ENCODE measurements around the gene CCHCR1. TPM values are rescaled to one million over a fixed set of nuclear protein-coding genes. Genes with fewer than 3 reads are reported as not detected.
"Not testable (repeated sequence)": the region's sequence is repeated elsewhere in the genome, so short reads cannot be mapped to it uniquely, and the experiment has no call there.

Gene CCHCR1
- total and polyA plus RNA-seq, 2 of the 13 experiments (the other 11 are each of a cell fraction or from before 2014, with no cell fraction given), result 14.6 to 28.2 TPM

DNA sequence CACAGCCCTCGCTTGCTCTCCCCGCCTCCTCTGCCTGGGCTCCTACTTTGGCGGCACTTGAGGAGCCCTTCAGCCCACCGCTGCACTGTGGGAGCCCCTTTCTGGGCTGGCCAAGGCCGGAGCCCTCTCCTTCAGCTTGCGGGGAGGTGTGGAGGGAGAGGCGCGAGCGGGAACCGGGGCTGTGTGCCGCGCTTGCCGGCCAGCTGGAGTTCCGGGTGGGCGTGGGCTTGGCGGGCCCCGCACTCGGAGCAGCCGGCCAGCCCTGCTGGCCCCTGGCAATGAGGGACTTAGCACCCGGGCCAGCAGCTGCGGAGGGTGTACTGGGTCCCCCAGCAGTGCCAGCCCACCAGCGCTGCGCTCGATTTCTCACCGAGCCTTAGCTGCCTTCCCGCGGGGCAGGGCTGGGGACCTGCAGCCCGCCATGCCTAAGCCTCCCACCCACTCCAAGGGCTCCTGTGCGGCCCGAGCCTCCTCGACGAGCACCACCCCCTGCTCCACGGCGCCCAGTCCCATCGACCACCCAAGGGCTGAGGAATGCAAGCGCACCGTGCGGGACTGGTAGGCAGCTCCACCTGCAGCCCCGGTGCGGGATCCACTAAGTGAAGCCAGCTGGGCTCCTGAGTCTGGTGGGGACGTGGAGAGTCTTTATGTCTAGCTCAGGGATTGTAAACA, 37.8 kb upstream of the CCHCR1 start:
- in situ Hi-C loops (cut with HindIII; ENCODE audit: extremely low pct_ligation_motif_present, low pct_unique_long_range_greater_than_20kb); H3K36me3 ChIP-seq (replicated peaks in 1 of 2; ENCODE audit: control insufficient read depth in 1 of 2, insufficient read depth in 2 of 2, low read length in 2 of 2); H3K4me2 ChIP-seq (ENCODE audit: low read depth, low read length); DNase-seq (ENCODE audit: low spot score); H4K20me1 ChIP-seq (ENCODE audit: insufficient read depth, low read length); FAIRE-seq; H2AFZ ChIP-seq (ENCODE audit: low read length); H3K9ac ChIP-seq (ENCODE audit: insufficient read depth, low read depth, low read length); ATAC-seq; H3K27me3 ChIP-seq (ENCODE audit: control insufficient read depth in 1 of 2, insufficient read depth in 2 of 2, low read length in 2 of 2); H3K4me3 ChIP-seq (replicated peaks in 1 of 3; ENCODE audit: insufficient read depth in 1 of 3, low read depth in 2 of 3, low read length in 3 of 3); H3K9me3 ChIP-seq (ENCODE audit: low read length); BruUV-seq (replicated peaks); intact Hi-C loops (cut with micrococcal nuclease; ENCODE audit: unreplicated experiment); H3K27ac ChIP-seq (ENCODE audit: extremely low read length, insufficient read depth, low read length): not testable (repeated sequence)
- Histone ChIP-seq H3K4me1 (ENCODE audit: insufficient read depth, low read length) (peaks cover 39% of the 10 kb centered on the region), H3K79me2 (ENCODE audit: insufficient read depth, low read length) (peaks cover 13% of the 10 kb centered on the region)
- TF ChIP-seq ZBTB38 (CRISPR knock-in tag; IDR thresholded peaks at IDR 0.05), result peak; percentile 52; the same call in 1 of the 2 replicates
- TF ChIP-seq, protein P1, sequence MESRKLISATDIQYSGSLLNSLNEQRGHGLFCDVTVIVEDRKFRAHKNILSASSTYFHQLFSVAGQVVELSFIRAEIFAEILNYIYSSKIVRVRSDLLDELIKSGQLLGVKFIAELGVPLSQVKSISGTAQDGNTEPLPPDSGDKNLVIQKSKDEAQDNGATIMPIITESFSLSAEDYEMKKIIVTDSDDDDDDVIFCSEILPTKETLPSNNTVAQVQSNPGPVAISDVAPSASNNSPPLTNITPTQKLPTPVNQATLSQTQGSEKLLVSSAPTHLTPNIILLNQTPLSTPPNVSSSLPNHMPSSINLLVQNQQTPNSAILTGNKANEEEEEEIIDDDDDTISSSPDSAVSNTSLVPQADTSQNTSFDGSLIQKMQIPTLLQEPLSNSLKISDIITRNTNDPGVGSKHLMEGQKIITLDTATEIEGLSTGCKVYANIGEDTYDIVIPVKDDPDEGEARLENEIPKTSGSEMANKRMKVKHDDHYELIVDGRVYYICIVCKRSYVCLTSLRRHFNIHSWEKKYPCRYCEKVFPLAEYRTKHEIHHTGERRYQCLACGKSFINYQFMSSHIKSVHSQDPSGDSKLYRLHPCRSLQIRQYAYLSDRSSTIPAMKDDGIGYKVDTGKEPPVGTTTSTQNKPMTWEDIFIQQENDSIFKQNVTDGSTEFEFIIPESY (CRISPR knock-in tag; IDR thresholded peaks at IDR 0.05), result peak; percentile 10; the same call in 1 of the 2 replicates
- 95% methylated on average over 27 of the region's 41 CpGs for WGBS (ENCODE audit: low lambda C conversion rate)
- ChIA-PET CTCF (ENCODE audit: low intra/inter-chr PET ratio, low total read pairs) (interaction anchor here (3.2 kb wide), 2 partner anchors 172 kb away, joined by 14 to 67 read pairs; no protein-coding TSS in a partner anchor), POLR2A (interaction anchor here (2.7 kb wide), 1 partner anchor 171 kb away, joined by 20 read pairs; no protein-coding TSS in a partner anchor)

DNA sequence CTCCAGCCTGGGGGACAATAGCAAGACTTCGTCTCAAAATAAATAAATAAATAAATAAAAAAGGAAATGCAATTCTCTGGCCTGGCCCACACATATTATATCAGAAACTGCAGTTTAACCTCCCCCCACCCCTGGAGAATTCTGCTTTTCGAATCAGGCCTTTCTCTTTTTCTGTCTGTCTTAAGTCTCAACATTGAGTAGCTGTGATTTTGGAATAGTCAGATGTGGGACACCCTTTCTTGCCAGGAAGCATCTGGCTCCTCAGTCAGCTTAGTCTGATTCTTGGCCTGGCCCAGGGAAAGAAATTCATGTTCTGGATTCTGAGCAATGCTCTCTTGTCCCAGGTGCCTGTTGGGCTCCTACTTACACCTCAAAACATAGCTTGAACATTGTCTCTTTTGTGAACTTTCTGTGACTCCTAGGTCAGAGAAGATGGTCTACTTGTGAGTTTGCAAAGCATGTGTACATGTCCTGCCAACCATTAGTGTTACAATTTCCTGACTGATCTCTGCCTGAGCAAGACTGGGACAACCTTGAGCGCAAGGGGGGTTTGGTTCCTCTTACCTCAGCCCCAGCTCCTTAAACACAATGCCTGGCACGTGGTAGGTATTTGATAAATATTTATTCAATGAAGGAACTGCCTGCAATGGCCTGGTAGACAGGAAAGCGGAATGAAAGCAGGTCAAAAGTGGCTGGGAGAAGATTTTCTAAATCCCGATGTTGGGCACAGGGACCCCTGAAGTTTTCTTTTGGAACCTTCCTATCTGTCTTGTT, 36.6 kb upstream of the CCHCR1 start:
- Histone ChIP-seq H3K9me3 (ENCODE audit: low read length) (no peaks in the 10 kb centered on the region), H3K79me2 (ENCODE audit: insufficient read depth, low read length) (peaks cover 7% of the 10 kb centered on the region), H3K4me1 (ENCODE audit: insufficient read depth, low read length) (peaks cover 29% of the 10 kb centered on the region), H2AFZ (ENCODE audit: low read length) (no peak overlapping the region), H3K27me3 (ENCODE audit: control insufficient read depth in 1 of 2, insufficient read depth in 2 of 2, low read length in 2 of 2) (no peaks in the 10 kb centered on the region; a peak in 1 of 5 replicates), H3K27ac (ENCODE audit: extremely low read length, insufficient read depth, low read length) (peak overlapping the region; percentile 1), H3K4me3 (replicated peaks in 1 of 3; ENCODE audit: insufficient read depth in 1 of 3, low read depth in 2 of 3, low read length in 3 of 3) (no peak overlapping the region), H4K20me1 (ENCODE audit: insufficient read depth, low read length) (no peaks in the 10 kb centered on the region), H3K9ac (ENCODE audit: insufficient read depth, low read depth, low read length) (no peak overlapping the region), H3K36me3 (replicated peaks in 1 of 2; ENCODE audit: control insufficient read depth in 1 of 2, insufficient read depth in 2 of 2, low read length in 2 of 2) (no peaks in the 10 kb centered on the region), H3K4me2 (ENCODE audit: low read depth, low read length) (peak overlapping the region; percentile 4; the same call in 1 of the 2 replicates)
- BruUV-seq (replicated peaks), result no TSS peak
- ChIA-PET POLR2A (interaction anchor here (0.8 kb wide), 1 partner anchor 173 kb away, joined by 3 read pairs; no protein-coding TSS in a partner anchor), CTCF (ENCODE audit: low intra/inter-chr PET ratio, low total read pairs) (interaction anchor here (3.2 to 3.5 kb wide), 2 partner anchors 57 to 173 kb away, joined by 14 to 110 read pairs; partner anchors contain the start of gene PSORS1C2)
- 61% methylated on average over 6 of the region's 6 CpGs for WGBS (ENCODE audit: low lambda C conversion rate)
- FAIRE-seq (no peak), ATAC-seq (no peak), DNase-seq (ENCODE audit: low spot score) (no peak)
- in situ Hi-C loops (cut with HindIII; ENCODE audit: extremely low pct_ligation_motif_present, low pct_unique_long_range_greater_than_20kb), result loop anchor here (5.0 kb wide), 2 partner anchors 57 to 173 kb away; partner anchors contain the start of gene PSORS1C2
- intact Hi-C loops (cut with micrococcal nuclease; ENCODE audit: unreplicated experiment), result no loop called here
- no peak for TF ChIP-seq ZNF180 (CRISPR knock-in tag; IDR thresholded peaks at IDR 0.05; ENCODE audit: borderline replicate concordance, low read depth)
- TF ChIP-seq, protein P2, sequence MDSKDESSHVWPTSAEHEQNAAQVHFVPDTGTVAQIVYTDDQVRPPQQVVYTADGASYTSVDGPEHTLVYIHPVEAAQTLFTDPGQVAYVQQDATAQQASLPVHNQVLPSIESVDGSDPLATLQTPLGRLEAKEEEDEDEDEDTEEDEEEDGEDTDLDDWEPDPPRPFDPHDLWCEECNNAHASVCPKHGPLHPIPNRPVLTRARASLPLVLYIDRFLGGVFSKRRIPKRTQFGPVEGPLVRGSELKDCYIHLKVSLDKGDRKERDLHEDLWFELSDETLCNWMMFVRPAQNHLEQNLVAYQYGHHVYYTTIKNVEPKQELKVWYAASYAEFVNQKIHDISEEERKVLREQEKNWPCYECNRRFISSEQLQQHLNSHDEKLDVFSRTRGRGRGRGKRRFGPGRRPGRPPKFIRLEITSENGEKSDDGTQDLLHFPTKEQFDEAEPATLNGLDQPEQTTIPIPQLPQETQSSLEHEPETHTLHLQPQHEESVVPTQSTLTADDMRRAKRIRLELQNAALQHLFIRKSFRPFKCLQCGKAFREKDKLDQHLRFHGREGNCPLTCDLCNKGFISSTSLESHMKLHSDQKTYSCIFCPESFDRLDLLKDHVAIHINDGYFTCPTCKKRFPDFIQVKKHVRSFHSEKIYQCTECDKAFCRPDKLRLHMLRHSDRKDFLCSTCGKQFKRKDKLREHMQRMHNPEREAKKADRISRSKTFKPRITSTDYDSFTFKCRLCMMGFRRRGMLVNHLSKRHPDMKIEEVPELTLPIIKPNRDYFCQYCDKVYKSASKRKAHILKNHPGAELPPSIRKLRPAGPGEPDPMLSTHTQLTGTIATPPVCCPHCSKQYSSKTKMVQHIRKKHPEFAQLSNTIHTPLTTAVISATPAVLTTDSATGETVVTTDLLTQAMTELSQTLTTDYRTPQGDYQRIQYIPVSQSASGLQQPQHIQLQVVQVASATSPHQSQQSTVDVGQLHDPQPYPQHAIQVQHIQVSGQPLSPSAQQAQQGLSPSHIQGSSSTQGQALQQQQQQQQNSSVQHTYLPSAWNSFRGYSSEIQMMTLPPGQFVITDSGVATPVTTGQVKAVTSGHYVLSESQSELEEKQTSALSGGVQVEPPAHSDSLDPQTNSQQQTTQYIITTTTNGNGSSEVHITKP (CRISPR knock-in tag; IDR thresholded peaks at IDR 0.05; ENCODE audit: low read depth), result peak; percentile 80

Measured in HepG2 (cell line).